HG03565 (cell line): ENCODE results near the gene MAGEA3.
"Not testable (repeated sequence)": the region's sequence is repeated elsewhere in the genome, so short reads cannot be mapped to it uniquely, and the experiment has no call there.

Experiments used
- ATAC-seq: cut with Tn5 transposase; IDR thresholded peaks from one replicate; pipeline ENCODE4 v1.9.1; 2021; ENCODE audit warnings: mild to moderate bottlenecking, moderate library complexity; ENCODE audit not compliant: unreplicated experiment

MAGEA3 gene

DNA sequence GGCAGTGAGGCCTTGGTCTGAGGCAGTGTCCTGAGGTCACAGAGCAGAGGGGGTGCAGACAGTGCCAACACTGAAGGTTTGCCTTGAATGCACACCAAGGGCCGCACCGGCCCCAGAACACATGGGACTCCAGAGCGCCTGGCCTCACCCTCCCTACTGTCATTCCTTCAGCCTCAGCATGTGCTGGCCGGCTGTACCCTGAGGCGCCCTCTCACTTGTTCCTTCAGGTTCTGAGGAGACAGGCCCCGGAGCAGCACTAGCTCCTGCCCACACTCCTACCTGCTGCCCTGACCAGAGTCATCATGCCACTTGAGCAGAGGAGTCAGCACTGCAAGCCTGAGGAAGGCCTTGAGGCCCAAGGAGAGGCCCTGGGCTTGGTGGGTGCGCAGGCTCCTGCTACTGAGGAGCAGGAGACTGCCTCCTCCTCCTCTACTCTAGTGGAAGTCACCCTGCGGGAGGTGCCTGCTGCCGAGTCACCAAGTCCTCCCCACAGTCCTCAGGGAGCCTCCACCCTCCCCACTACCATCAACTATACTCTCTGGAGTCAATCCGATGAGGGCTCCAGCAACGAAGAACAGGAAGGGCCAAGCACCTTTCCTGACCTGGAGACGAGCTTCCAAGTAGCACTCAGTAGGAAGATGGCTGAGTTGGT is 37.4 kb downstream of the MAGEA3 start:
- no peak for ATAC-seq

DNA sequence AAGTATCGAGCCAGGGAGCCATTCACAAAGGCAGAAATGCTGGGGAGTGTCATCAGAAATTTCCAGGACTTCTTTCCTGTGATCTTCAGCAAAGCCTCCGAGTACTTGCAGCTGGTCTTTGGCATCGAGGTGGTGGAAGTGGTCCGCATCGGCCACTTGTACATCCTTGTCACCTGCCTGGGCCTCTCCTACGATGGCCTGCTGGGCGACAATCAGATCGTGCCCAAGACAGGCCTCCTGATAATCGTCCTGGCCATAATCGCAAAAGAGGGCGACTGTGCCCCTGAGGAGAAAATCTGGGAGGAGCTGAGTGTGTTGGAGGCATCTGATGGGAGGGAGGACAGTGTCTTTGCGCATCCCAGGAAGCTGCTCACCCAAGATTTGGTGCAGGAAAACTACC is 37.9 kb downstream of the MAGEA3 start:
- ATAC-seq: not testable (repeated sequence)

- no peak for ATAC-seq
Measured at GRCh38 chrX:152738560-152738959, 40.0 kb downstream of the MAGEA3 start.
